HFFc6 (cell line): ENCODE measurements around the gene R3HDM1. TPM values are rescaled to one million over a fixed set of nuclear protein-coding genes. Genes with fewer than 3 reads are reported as not detected.

Source experiments
- DNase-seq: peaks from one replicate; pipeline ENCODE4 v3.0.0-alpha.2; 2018
- H3K27ac Mint-ChIP-seq: 2 replicates; pipeline ENCODE4 v1.8.0; 2020; ENCODE audit warnings: mild to moderate bottlenecking, mixed read lengths
- H3K27me3 Mint-ChIP-seq: 2 replicates; pipeline ENCODE4 v1.8.0; 2021; ENCODE audit warnings: mild to moderate bottlenecking, moderate library complexity, mixed read lengths; ENCODE audit not compliant: insufficient read depth
- H3K36me3 Mint-ChIP-seq: 2 replicates; pipeline ENCODE4 v1.8.0; 2021; ENCODE audit warnings: low read depth, mixed read lengths
- H3K4me1 Mint-ChIP-seq: 2 replicates; pipeline ENCODE4 v1.8.0; 2020; ENCODE audit warnings: low read depth, mixed read lengths
- H3K4me3 Mint-ChIP-seq: 2 replicates; pipeline ENCODE4 v1.8.0; 2020; ENCODE audit warnings: mild to moderate bottlenecking, moderate library complexity, mixed read lengths
- H3K9me3 Mint-ChIP-seq: 2 replicates; pipeline ENCODE4 v1.8.0; 2020; ENCODE audit warnings: mild to moderate bottlenecking, mixed read lengths
- total RNA-seq, 6 experiments: library from RNA; stranded (reverse); fragmentation: NEBNext Ultra II Directional; extraction: Animal tissue kit (Norgen Biotek cat#: 25700); gene quantifications; 2 replicates in 1 of 6; 3 replicates in 5 of 6; pipeline ENCODE4 v1.2.3, GENCODE V29; 2021
- TF ChIP-seq, protein P1 (sequence below): fragments of 200-600 bp; sonication (generic); IDR thresholded peaks from 2 replicates; pipeline ENCODE4 v1.5.0; 2021; ENCODE audit warnings: antibody characterized with exemption, mild to moderate bottlenecking

Gene R3HDM1
- total RNA-seq, 6 experiments from 2014 or later: 39.8 to 43.4 (median 42.0) TPM

DNA sequence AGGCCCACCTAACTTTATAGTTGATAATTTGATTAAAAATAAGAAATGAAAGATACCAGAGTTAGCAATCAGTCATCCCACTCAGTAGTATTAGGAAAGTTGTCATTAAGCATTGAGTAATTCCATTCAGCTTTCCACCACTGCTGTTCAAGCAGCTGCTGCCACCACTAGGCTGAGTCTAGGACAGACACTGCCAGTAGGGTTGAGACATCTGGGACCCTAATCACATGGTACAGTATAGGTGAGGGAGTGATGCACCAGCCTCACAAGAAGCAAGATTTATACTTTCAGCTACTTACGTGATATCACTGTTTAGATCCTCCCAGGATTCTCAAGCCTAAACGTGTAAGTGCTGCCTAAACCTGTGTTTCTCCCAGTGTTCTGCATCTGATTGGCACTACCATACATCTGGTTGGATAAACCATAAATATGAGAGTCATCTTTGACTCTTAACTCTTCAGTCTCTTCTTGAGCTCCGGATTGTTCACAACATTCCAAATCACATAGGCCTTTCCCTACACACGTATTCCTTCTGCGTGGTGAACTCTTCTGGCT is 213.6 kb downstream of the R3HDM1 start:
- Mint-ChIP-seq H3K4me1 (peaks cover 46% of the 10 kb centered on the region), H3K9me3 (no peaks in the 10 kb centered on the region), H3K27ac (peak overlapping the region; percentile 70), H3K27me3 (peaks cover 2% of the 10 kb centered on the region; the same call in 1 of the 2 replicates), H3K4me3 (peak overlapping the region; percentile 92), H3K36me3 (peaks cover 39% of the 10 kb centered on the region)
- peak; percentile 17 for DNase-seq
- TF ChIP-seq, protein P1, sequence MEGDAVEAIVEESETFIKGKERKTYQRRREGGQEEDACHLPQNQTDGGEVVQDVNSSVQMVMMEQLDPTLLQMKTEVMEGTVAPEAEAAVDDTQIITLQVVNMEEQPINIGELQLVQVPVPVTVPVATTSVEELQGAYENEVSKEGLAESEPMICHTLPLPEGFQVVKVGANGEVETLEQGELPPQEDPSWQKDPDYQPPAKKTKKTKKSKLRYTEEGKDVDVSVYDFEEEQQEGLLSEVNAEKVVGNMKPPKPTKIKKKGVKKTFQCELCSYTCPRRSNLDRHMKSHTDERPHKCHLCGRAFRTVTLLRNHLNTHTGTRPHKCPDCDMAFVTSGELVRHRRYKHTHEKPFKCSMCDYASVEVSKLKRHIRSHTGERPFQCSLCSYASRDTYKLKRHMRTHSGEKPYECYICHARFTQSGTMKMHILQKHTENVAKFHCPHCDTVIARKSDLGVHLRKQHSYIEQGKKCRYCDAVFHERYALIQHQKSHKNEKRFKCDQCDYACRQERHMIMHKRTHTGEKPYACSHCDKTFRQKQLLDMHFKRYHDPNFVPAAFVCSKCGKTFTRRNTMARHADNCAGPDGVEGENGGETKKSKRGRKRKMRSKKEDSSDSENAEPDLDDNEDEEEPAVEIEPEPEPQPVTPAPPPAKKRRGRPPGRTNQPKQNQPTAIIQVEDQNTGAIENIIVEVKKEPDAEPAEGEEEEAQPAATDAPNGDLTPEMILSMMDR: peak; percentile 37

DNA sequence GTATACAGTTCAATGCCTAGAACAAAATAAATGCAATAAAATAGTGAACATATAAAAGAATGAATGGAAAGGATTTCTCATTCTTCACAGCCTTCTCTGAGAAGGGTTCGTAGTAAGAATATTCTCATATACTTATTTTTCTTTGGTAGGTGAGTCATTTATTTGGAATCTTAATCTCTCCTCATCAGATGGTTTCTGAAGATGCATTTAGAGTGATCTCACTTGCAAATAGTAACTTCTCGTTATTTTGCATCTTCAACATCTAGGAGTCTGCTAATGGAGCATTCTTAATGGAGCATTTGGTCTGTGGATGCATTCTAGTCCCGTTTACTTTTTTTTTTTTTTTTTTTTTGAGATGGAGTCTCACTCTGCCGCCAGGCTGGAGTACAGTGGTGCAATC is 214.3 kb downstream of the R3HDM1 start:
- Mint-ChIP-seq H3K27me3 (peaks cover 2% of the 10 kb centered on the region; the same call in 1 of the 2 replicates), H3K9me3 (no peaks in the 10 kb centered on the region), H3K4me1 (peaks cover 46% of the 10 kb centered on the region), H3K4me3 (peak overlapping the region; percentile 92), H3K36me3 (peaks cover 41% of the 10 kb centered on the region), H3K27ac (peak overlapping the region; percentile 70)
- TF ChIP-seq, protein P1: no peak
- DNase-seq: peak; percentile 83

DNA sequence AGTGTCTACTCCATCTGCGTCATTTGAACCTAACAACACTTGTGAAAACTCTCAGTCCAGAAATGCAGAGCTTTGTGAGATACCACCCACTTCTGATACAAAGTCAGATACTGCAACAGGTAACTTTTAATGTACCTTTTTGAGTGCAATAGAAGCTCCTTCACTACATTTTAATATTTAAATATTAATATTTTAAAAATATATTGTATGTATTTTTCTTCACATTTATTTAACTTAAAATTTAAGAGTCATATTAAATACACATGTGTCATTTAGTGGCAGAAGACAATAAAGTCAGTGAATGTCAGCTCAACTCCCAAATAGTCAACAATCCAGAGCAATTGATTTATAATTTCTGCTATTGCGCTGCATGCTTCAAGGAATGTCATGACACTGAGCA is 224.3 kb downstream of the R3HDM1 start:
- no peaks in the 10 kb centered on the region for H3K4me1 Mint-ChIP-seq
- no peak overlapping the region for H3K27ac Mint-ChIP-seq
- H3K9me3 Mint-ChIP-seq: peaks cover 12% of the 10 kb centered on the region
- TF ChIP-seq, protein P1: no peak
- H3K36me3 Mint-ChIP-seq: peaks cover 45% of the 10 kb centered on the region
- H3K27me3 Mint-ChIP-seq: no peaks in the 10 kb centered on the region
- DNase-seq: no peak
- H3K4me3 Mint-ChIP-seq: no peak overlapping the region

DNA sequence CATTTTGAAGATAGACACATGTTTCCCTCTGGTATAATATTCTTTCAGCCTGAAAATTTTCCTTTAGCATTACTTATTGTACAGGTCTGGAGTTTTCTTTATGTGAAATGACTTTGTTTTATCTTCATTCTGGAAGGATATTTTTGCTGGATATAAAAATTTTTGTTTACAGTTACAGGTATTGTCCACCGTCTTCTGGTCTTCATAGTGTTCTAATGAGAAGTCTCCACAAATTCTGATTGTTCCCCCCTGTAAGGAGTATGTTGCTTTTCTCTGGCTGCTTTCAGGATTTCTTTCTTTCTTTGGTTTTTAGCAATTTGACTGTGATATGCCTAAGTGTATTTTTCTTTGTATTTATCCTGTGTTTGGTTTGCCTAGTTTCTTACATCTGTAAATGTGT is 225.4 kb downstream of the R3HDM1 start:
- no peak overlapping the region for H3K27ac Mint-ChIP-seq
- H3K27me3 Mint-ChIP-seq: no peaks in the 10 kb centered on the region
- peaks cover 45% of the 10 kb centered on the region for H3K36me3 Mint-ChIP-seq
- DNase-seq: no peak
- H3K4me1 Mint-ChIP-seq: no peaks in the 10 kb centered on the region
- TF ChIP-seq, protein P1: no peak
- H3K9me3 Mint-ChIP-seq: peaks cover 12% of the 10 kb centered on the region
- no peak overlapping the region for H3K4me3 Mint-ChIP-seq

DNA sequence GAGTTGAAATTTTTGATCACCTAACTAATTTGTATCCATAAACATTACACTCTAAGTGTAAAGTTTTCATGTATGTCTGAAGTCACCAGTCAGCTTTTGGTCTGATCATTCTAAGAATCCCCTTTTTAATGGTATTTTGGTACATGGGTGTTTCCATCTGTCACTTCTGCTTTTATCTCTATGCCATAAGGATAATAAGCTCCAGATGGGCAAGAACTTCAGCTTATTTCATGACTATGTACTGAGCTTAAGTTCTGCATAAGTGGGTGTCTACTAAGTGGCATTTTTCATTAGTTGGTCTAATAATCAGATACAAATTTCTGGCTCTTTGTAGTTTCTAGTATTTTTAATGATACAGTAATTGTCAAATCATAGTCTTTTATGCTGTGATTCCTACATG is 230.7 kb downstream of the R3HDM1 start:
- Mint-ChIP-seq H3K4me1 (no peaks in the 10 kb centered on the region), H3K27ac (no peak overlapping the region), H3K27me3 (no peaks in the 10 kb centered on the region), H3K4me3 (no peak overlapping the region), H3K36me3 (peaks cover 28% of the 10 kb centered on the region), H3K9me3 (peaks cover under 1% of the 10 kb centered on the region; the same call in 1 of the 2 replicates)
- TF ChIP-seq, protein P1: no peak
- DNase-seq: no peak

DNA sequence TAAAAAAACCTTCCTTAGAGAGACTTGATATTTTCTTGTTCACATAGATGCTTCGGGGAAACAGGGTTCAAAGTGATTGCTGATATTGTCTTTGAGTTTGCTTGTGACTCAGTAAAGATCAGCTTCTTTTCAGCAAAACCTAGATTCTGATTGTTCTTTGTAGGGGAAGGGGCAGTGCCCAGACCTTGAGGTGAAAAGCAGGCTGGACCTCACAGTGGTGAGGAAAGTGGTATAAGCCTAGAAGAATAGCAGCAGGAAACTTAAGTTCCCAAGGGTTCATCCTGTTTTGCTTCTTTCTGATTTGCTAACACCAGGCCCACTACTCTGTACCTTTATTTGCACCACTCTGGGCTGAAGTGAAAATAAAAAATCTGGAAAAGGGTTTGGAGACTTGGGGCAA is 231.2 kb downstream of the R3HDM1 start:
- no peak overlapping the region for H3K27ac Mint-ChIP-seq
- H3K36me3 Mint-ChIP-seq: peaks cover 26% of the 10 kb centered on the region
- no peak for DNase-seq
- H3K9me3 Mint-ChIP-seq: no peaks in the 10 kb centered on the region
- H3K4me1 Mint-ChIP-seq: no peaks in the 10 kb centered on the region
- no peak overlapping the region for H3K4me3 Mint-ChIP-seq
- TF ChIP-seq, protein P1: no peak
- no peaks in the 10 kb centered on the region for H3K27me3 Mint-ChIP-seq
